Lower lobe of right lung (tissue), 2 donors: ENCODE data around the gene COASY. TPM values are rescaled to one million over a fixed set of nuclear protein-coding genes. Genes with fewer than 3 reads are reported as not detected.

Experiments used
- ATAC-seq, 2 donors: fragments of 200-7000 bp; cut with Tn5 transposase; one replicate each; pipeline ENCODE4 v1.9.1; 2020 to 2022; ENCODE audit warnings: mild to moderate bottlenecking in 2 of 2, moderate library complexity in 2 of 2
- DNase-seq: peaks from one replicate; pipeline ENCODE4 v3.0.0-alpha.2; 2020
- H3K27ac ChIP-seq: fragments of 200-600 bp; one replicate; pipeline ENCODE4 v1.8.0; 2022
- H3K27me3 ChIP-seq: fragments of 200-600 bp; one replicate; pipeline ENCODE4 v1.8.0; 2022; ENCODE audit warnings: low read depth
- H3K36me3 ChIP-seq: fragments of 200-600 bp; one replicate; pipeline ENCODE4 v1.8.0; 2022; ENCODE audit warnings: mild to moderate bottlenecking
- H3K4me1 ChIP-seq: fragments of 200-600 bp; one replicate; pipeline ENCODE4 v1.8.0; 2022
- H3K4me3 ChIP-seq: fragments of 200-600 bp; one replicate; pipeline ENCODE4 v1.8.0; 2022; ENCODE audit warnings: mild to moderate bottlenecking
- H3K9me3 ChIP-seq: fragments of 200-600 bp; one replicate; pipeline ENCODE4 v1.8.0; 2022
- intact Hi-C: fragments of 100-400 bp; cut with DNase I; formaldehyde crosslinking; loops from one replicate; pipeline ENCODE4 v1.11.0; 2022
- total RNA-seq: library from RNA; stranded (reverse); fragmentation: NEBNext Ultra II Directional; extraction: Animal tissue kit (Norgen Biotek cat#: 25700); gene quantifications from one replicate; pipeline ENCODE4 v1.2.1, GENCODE V29; 2021
- TF ChIP-seq, protein P1 (sequence below): fragments of 200-600 bp; IDR thresholded peaks from one replicate; pipeline ENCODE4 v1.8.0; 2022; ENCODE audit warnings: antibody characterized with exemption, mild to moderate bottlenecking
- donor health status: DM: no; HTN: yes; CAD: no; lungs with severe emphysema.

Gene COASY
- total RNA-seq, 1 donor from 2014 or later: 65.8 TPM

DNA sequence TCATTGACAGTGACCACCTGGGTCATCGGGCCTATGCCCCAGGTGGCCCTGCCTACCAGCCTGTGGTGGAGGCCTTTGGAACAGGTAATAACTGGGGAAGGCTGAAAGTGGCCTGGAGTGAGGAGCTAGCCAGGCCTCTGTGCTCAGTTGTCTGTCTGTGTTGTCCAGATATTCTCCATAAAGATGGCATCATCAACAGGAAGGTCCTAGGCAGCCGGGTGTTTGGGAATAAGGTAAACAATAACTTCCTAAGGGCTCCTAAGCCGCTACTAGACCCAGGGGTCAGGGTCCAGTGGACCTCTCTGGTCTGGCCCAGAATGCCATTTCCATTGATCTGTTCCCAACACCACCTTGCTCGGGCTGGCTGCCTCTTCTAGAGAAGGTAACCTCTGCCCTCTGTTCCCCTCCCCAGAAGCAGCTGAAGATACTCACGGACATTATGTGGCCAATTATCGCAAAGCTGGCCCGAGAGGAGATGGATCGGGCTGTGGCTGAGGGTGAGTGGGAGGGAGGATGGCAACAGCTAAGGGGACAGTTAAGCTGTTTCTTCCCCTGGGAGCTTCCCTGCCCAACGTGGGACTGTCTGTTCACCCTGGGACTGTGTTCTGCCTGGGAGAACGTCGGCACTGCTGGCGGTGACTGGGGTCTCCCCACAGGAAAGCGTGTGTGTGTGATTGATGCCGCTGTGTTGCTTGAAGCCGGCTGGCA lies 3.0 kb downstream of the COASY start:
- intact Hi-C loops: no loop called here
- no peak overlapping the region for H3K4me3 ChIP-seq
- ATAC-seq: no peak
- H3K27ac ChIP-seq: no peak overlapping the region
- no peaks in the 10 kb centered on the region for H3K27me3 ChIP-seq
- H3K36me3 ChIP-seq: peaks cover 42% of the 10 kb centered on the region
- H3K4me1 ChIP-seq: peaks cover 59% of the 10 kb centered on the region
- no peak for DNase-seq
- no peaks in the 10 kb centered on the region for H3K9me3 ChIP-seq
- TF ChIP-seq, protein P1, sequence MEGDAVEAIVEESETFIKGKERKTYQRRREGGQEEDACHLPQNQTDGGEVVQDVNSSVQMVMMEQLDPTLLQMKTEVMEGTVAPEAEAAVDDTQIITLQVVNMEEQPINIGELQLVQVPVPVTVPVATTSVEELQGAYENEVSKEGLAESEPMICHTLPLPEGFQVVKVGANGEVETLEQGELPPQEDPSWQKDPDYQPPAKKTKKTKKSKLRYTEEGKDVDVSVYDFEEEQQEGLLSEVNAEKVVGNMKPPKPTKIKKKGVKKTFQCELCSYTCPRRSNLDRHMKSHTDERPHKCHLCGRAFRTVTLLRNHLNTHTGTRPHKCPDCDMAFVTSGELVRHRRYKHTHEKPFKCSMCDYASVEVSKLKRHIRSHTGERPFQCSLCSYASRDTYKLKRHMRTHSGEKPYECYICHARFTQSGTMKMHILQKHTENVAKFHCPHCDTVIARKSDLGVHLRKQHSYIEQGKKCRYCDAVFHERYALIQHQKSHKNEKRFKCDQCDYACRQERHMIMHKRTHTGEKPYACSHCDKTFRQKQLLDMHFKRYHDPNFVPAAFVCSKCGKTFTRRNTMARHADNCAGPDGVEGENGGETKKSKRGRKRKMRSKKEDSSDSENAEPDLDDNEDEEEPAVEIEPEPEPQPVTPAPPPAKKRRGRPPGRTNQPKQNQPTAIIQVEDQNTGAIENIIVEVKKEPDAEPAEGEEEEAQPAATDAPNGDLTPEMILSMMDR: no peak

DNA sequence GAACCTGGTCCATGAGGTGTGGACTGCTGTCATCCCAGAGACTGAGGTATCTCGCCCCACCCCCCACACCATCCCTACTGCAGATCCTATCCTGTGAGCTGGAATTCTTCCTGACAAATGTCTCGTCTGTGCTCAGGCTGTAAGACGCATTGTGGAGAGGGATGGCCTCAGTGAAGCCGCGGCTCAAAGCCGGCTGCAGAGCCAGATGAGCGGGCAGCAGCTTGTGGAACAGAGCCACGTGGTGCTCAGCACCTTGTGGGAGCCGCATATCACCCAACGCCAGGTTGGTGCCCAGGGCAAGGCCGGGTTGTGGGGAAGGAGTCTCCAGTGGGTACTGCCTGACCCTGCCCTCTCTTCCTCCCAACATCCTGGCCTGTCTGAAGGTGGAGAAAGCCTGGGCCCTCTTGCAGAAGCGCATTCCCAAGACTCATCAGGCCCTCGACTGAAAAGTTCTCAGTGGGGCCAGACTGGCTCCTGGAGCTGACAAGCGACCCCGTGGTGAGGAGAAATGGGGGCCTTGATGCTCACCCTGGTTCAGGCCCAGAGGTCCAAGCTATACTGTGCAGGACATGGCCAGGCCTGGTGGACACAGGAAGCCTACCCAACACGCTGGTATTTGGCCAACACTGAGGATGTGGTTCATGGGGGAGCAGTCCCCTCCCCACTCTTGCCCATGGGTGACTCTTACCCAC lies 3.7 kb downstream of the COASY start:
- no peak for DNase-seq
- TF ChIP-seq, protein P1: no peak
- Histone ChIP-seq H3K36me3 (peaks cover 49% of the 10 kb centered on the region), H3K4me1 (peaks cover 55% of the 10 kb centered on the region), H3K4me3 (no peak overlapping the region), H3K9me3 (no peaks in the 10 kb centered on the region), H3K27ac (peak overlapping the region; percentile 96), H3K27me3 (no peaks in the 10 kb centered on the region)
- intact Hi-C loops: no loop called here
- no peak for ATAC-seq

DNA sequence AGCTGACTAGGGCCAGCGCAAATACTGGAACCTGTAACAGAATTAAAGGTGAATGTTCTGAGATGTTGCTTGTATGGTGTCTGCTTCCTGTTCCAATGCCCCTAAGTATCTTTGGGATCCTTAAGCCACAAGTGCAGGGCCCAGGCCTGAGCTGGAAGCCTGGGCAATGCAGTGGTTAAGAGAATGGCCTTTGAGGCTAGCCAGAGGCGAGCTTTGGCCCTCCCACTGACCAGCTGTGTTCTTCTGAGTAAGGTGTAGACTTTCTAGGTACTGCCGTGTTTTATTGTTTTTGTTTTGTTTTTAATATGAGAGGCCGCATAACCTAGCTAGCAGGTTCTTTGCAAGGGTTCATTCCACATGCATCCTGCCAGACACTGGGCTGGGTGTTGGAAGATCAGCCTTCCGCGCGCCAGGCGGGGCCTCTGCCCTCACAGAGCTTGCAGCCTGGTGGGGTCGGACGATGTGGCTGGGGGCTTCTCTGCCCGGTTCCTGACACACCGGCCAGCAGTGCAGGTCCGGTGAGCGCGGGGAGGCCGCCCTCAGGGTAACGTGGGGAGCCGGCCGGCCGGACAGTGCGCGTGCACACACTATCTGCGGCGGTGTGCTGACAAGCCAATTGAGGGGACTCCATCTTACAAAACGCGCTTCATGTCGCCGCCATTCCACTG lies 4.4 kb downstream of the COASY start:
- Histone ChIP-seq H3K27me3 (no peaks in the 10 kb centered on the region), H3K4me3 (peak overlapping the region; percentile 86), H3K4me1 (peaks cover 53% of the 10 kb centered on the region), H3K9me3 (no peaks in the 10 kb centered on the region), H3K36me3 (peaks cover 55% of the 10 kb centered on the region), H3K27ac (peak overlapping the region; percentile 96)
- ATAC-seq (no peak), DNase-seq (no peak)
- TF ChIP-seq, protein P1: no peak
- intact Hi-C loops: no loop called here

DNA sequence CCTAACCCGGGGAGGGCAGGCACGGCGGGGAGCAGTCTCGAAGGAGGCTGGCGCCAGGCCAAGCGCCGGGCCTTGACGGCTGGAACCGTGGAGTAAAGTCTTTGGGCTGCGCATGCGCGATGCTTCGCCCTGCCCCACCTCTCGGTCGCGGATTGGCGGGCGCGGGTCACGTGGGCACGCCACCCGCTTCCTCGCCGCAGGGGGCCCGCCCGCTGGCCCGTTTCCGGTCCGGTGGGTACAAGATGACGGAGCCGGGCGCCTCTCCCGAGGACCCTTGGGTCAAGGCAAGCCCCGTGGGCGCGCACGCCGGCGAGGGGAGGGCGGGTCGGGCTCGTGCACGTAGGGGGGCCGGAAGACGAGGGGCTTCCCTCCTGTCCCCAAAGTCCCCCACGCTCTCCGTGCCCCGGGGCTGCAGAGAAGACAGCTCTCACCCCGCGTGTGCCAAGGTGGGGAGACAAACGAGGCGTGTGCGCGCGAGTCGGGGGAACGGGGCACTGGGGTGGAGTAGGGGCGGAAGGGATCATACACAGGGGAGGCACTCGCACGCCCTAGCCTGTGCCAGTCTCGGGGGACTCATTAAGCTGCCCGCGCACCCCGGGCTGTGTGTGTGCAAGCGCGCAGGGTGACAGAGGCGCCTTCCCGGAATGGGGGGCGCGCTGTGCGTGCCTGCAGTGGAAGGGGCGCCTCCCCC lies 5.1 kb downstream of the COASY start, which contains the start of gene MLX:
MLX (plus strand) TSS at position 218 of the 691 bp plus-strand sequence; CDS start at position 243, 25 bp downstream.
- Histone ChIP-seq H3K36me3 (peaks cover 62% of the 10 kb centered on the region), H3K27me3 (no peaks in the 10 kb centered on the region), H3K4me3 (peak within 1 kb of the TSS; percentile 86), H3K4me1 (peaks cover 55% of the 10 kb centered on the region), H3K27ac (peak within 1 kb of the TSS; percentile 96), H3K9me3 (no peaks in the 10 kb centered on the region)
- ATAC-seq: peak; percentile 90 to 92
- peak; percentile 97 for DNase-seq
- intact Hi-C loops: no loop called here
- TF ChIP-seq, protein P1: no peak
